Body of pancreas (tissue), 4 donors: Measurements from ENCODE around the gene PCDHA7. TPM values are rescaled to one million over a fixed set of nuclear protein-coding genes. Genes with fewer than 3 reads are reported as not detected.
"Not testable (repeated sequence)": the region's sequence is repeated elsewhere in the genome, so short reads cannot be mapped to it uniquely, and the experiment has no call there.

Source experiments
- ATAC-seq: fragments of 150-250 bp; one replicate; pipeline ENCODE4 v1.9.1; 2016
- DNase-seq, 4 donors: peaks; one replicate each; pipeline ENCODE4 v3.0.0-alpha.2; 2019
- H3K27ac ChIP-seq, 4 donors: fragments of 200-600 bp; sonication (generic); 1 replicate in 3 of 4; 2 replicates in 1 of 4; pipeline versions ENCODE4 v1.5.1 to v1.6.1; 2016 to 2019; ENCODE audit warnings: mild to moderate bottlenecking in 1 of 4, mixed read lengths in 1 of 4, moderate library complexity in 1 of 4
- H3K27me3 ChIP-seq, 2 donors: fragments of 200-600 bp; sonication (generic); one replicate each; pipeline ENCODE4 v1.6.0; 2016; ENCODE audit warnings: mild to moderate bottlenecking in 1 of 2
- H3K36me3 ChIP-seq, 2 donors: fragments of 200-600 bp; sonication (generic); replicated peaks in 1 of 2; 2 replicates each; pipeline ENCODE4 v1.5.1; 2016; ENCODE audit warnings: low read depth in 2 of 2; ENCODE audit not compliant: insufficient read depth in 1 of 2
- H3K4me1 ChIP-seq: fragments of 200-600 bp; sonication (generic); one replicate; pipeline ENCODE4 v1.6.0; 2016
- H3K4me3 ChIP-seq, 2 donors: fragments of 200-600 bp; sonication (generic); 1 replicate in 1 of 2; 2 replicates in 1 of 2; pipeline ENCODE4 v1.5.1; 2016 to 2019
- H3K9me3 ChIP-seq, 3 donors: fragments of 200-600 bp; sonication (generic); 1 replicate in 2 of 3; 2 replicates in 1 of 3; pipeline ENCODE4 v1.5.1; 2016
- POLR2A ChIP-seq, 3 donors: fragments of 450-650 bp; IDR thresholded peaks; one replicate each; pipeline ENCODE4 v1.6.1; 2016; ENCODE audit warnings: antibody characterized with exemption in 3 of 3, mild to moderate bottlenecking in 2 of 3
- WGBS, 2 donors: methylation state at CpG; one replicate each; pipeline ENCODE4 v1.1.5; 2017; 5-methylcytosine and 5-hydroxymethylcytosine counted together
- intact Hi-C: fragments of 100-400 bp; cut with DNase I; formaldehyde crosslinking; loops from one replicate; pipeline ENCODE4 v1.15.1; 2023
- total RNA-seq, 2 donors: library from RNA; depleted of rRNA; stranded (reverse); fragments of >200 nt; gene quantifications; one replicate each; pipeline ENCODE4 v1.1.0, GENCODE V29; 2016
- TF ChIP-seq, protein P1 (sequence below), 7 experiments: fragments of 450-650 bp in 4 of 7; fragments of 200-600 bp in 3 of 7; sonication (generic) in 3 of 7; IDR thresholded peaks; one replicate each; pipeline ENCODE4 v1.5.1; 2016 to 2019; ENCODE audit warnings: antibody characterized with exemption in 7 of 7

Gene PCDHA7
- total RNA-seq, 2 donors from 2014 or later: 1.3 to 3.3 TPM

DNA sequence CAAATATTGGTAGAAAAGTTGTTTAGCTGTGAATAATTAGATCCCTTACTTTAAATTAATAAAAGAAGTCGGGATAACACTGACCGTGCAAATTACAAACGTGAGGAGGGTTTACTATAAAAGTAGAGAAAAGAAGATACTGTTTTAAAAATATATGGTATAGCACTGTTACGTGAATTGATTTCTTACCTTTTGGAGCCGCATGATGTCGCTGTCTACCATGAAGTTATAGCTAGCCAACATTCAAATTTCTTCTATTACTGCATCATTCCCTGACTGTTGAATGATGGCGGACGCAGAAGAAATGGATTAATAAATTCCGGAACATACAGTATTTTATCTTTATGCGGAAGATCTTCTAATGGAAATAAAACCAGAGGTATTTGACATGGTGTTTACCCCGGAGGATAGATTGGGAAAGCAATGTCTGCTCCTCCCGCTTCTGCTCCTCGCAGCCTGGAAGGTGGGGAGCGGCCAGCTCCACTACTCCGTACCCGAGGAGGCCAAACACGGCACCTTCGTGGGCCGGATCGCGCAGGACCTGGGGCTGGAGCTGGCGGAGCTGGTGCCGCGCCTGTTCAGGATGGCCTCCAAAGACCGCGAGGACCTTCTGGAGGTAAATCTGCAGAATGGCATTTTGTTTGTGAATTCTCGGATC is 6.2 kb upstream of the PCDHA7 start, which contains the start of gene PCDHA6:
PCDHA6 (plus strand) TSS at position 257 of the 658 bp plus-strand sequence; CDS start at position 389, 132 bp downstream.
- no peaks in the 10 kb centered on the region for H3K4me1 ChIP-seq
- ATAC-seq (peak; percentile 47), DNase-seq (no peak)
- no peak within 1 kb of the TSS for H3K4me3 ChIP-seq
- H3K9me3 ChIP-seq: peaks cover 0 to 31% (median 4%) of the 10 kb centered on the region in 3 donors
- intact Hi-C loops: no loop called here
- no peak for TF ChIP-seq POLR2A (IDR thresholded peaks at IDR 0.05)
- TF ChIP-seq, protein P1, sequence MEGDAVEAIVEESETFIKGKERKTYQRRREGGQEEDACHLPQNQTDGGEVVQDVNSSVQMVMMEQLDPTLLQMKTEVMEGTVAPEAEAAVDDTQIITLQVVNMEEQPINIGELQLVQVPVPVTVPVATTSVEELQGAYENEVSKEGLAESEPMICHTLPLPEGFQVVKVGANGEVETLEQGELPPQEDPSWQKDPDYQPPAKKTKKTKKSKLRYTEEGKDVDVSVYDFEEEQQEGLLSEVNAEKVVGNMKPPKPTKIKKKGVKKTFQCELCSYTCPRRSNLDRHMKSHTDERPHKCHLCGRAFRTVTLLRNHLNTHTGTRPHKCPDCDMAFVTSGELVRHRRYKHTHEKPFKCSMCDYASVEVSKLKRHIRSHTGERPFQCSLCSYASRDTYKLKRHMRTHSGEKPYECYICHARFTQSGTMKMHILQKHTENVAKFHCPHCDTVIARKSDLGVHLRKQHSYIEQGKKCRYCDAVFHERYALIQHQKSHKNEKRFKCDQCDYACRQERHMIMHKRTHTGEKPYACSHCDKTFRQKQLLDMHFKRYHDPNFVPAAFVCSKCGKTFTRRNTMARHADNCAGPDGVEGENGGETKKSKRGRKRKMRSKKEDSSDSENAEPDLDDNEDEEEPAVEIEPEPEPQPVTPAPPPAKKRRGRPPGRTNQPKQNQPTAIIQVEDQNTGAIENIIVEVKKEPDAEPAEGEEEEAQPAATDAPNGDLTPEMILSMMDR (IDR thresholded peaks at IDR 0.05): peak in 3 of 7 experiments; percentile 8 to 24 (median 16)
- H3K27ac ChIP-seq: no peak within 1 kb of the TSS
- H3K36me3 ChIP-seq: no peaks in the 10 kb centered on the region
- WGBS, 2 donors: 14 to 15% methylated on average over 26 to 27 of the region's 27 CpGs
- H3K27me3 ChIP-seq: no peaks in the 10 kb centered on the region

DNA sequence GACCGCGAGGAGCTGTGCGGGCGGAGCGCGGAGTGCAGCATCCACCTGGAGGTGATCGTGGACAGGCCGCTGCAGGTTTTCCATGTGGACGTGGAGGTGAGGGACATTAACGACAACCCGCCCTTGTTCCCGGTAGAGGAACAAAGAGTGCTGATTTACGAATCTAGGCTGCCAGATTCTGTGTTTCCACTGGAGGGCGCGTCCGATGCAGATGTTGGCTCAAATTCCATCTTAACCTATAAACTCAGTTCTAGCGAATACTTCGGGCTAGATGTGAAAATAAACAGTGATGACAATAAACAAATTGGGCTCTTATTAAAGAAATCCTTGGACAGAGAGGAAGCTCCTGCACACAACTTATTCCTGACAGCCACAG is 5.7 kb upstream of the PCDHA7 start:
- intact Hi-C loops: no loop called here

DNA sequence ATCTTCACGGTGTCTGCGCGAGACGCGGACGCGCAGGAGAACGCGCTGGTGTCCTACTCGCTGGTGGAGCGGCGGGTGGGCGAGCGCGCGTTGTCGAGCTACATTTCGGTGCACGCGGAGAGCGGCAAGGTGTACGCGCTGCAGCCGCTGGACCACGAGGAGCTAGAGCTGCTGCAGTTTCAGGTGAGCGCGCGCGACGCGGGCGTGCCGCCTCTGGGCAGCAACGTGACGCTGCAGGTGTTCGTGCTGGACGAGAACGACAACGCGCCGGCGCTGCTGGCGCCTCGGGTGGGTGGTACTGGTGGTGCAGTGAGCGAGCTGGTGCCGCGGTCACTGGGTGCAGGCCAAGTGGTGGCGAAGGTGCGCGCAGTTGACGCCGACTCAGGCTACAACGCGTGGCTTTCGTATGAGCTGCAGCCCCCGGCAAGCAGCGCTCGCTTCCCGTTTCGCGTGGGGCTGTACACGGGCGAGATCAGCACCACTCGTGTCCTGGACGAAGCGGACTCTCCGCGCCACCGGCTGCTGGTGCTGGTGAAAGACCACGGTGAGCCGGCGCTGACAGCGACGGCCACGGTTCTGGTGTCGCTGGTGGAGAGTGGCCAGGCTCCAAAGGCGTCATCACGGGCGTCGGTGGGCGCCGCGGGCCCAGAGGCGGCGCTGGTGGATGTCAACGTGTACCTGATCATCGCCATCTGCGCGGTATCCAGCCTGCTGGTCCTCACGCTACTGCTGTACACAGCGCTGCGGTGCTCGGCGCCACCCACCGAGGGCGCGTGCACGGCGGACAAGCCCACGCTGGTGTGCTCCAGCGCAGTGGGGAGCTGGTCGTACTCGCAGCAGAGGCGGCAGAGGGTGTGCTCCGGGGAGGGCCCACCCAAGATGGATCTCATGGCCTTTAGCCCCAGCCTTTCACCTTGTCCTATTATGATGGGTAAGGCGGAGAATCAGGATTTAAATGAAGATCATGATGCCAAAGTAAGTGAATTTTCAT is 4.3 kb upstream of the PCDHA7 start:
- H3K9me3 ChIP-seq: peaks cover 0 to 30% (median 0%) of the 10 kb centered on the region in 3 donors
- DNase-seq, H3K27ac ChIP-seq, intact Hi-C loops, ATAC-seq, H3K4me3 ChIP-seq, H3K36me3 ChIP-seq, H3K4me1 ChIP-seq, H3K27me3 ChIP-seq: not testable (repeated sequence)
- WGBS, 2 donors: 26 to 35% methylated on average over 14 to 80 of the region's 106 CpGs

More for the DNA sequence above, 5.7 kb upstream of the PCDHA7 start:
- Histone ChIP-seq H3K4me1 (no peaks in the 10 kb centered on the region), H3K9me3 (peaks cover 0 to 26% (median 4%) of the 10 kb centered on the region in 3 donors), H3K27me3 (no peaks in the 10 kb centered on the region), H3K27ac (no peak overlapping the region), H3K4me3 (no peak overlapping the region), H3K36me3 (no peaks in the 10 kb centered on the region)
- 18 to 22% methylated on average over 9 to 18 of the region's 18 CpGs for WGBS, 2 donors
- ATAC-seq (no peak), DNase-seq (no peak)
- TF ChIP-seq POLR2A (IDR thresholded peaks at IDR 0.05): no peak
- TF ChIP-seq, protein P1 (IDR thresholded peaks at IDR 0.05): peak in 3 of 7 experiments; percentile 5 to 10 (median 6)

DNA sequence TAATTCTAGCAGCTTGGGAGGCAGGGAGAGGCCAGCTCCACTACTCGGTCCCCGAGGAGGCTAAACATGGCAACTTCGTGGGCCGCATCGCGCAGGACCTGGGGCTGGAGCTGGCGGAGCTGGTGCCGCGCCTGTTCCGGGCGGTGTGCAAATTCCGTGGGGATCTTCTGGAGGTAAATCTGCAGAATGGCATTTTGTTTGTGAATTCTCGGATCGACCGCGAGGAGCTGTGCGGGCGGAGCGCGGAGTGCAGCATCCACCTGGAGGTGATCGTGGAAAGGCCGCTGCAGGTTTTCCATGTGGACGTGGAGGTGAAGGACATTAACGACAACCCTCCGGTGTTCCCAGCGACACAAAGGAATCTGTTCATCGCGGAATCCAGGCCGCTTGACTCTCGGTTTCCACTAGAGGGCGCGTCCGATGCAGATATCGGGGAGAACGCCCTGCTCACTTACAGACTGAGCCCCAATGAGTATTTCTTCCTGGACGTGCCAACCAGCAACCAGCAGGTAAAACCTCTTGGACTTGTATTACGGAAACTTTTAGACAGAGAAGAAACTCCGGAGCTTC is 455 bp downstream of the PCDHA7 start:
- DNase-seq, ATAC-seq, H3K27me3 ChIP-seq, H3K4me3 ChIP-seq, H3K27ac ChIP-seq, H3K4me1 ChIP-seq, intact Hi-C loops, H3K36me3 ChIP-seq: not testable (repeated sequence)
- peaks cover 0 to 29% (median 0%) of the 10 kb centered on the region in 3 donors for H3K9me3 ChIP-seq
- 13 to 24% methylated on average over 16 to 26 of the region's 38 CpGs for WGBS, 2 donors

DNA sequence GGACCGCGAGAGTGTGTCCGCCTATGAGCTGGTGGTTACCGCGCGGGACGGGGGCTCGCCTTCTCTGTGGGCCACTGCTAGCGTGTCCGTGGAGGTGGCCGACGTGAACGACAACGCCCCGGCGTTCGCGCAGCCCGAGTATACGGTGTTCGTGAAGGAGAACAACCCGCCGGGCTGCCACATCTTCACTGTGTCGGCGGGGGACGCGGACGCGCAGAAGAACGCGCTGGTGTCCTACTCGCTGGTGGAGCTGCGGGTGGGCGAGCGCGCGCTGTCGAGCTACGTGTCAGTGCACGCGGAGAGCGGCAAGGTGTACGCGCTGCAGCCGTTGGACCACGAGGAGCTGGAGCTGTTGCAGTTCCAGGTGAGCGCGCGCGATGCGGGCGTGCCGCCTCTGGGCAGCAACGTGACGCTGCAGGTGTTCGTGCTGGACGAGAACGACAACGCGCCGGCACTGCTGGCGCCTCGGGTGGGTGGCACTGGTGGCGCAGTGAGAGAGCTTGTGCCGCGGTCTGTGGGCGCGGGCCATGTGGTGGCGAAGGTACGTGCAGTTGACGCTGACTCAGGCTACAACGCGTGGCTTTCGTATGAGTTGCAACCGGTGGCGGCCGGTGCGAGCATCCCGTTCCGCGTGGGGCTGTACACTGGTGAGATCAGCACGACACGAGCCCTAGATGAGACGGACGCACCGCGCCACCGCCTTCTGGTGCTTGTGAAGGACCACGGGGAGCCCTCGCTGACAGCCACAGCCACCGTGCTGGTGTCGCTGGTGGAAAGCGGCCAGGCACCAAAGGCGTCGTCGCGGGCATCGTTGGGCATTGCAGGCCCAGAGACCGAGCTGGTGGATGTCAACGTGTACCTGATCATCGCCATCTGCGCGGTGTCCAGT is 1.8 kb downstream of the PCDHA7 start:
- Histone ChIP-seq H3K4me3 (no peak overlapping the region), H3K9me3 (peaks cover 0 to 22% (median 0%) of the 10 kb centered on the region in 3 donors), H3K4me1 (no peaks in the 10 kb centered on the region), H3K36me3 (no peaks in the 10 kb centered on the region), H3K27ac (no peak overlapping the region), H3K27me3 (no peaks in the 10 kb centered on the region)
- intact Hi-C loops: no loop called here
- 31 to 41% methylated on average over 26 to 101 of the region's 103 CpGs for WGBS, 2 donors
- DNase-seq: no peak
- no peak for ATAC-seq
- TF ChIP-seq, protein P1 (IDR thresholded peaks at IDR 0.05): no peak
- TF ChIP-seq POLR2A (IDR thresholded peaks at IDR 0.05): no peak
